IMR-90 (cell line): ENCODE data around the gene VEGFA.

ENCODE experiments used
- BHLHE40 ChIP-seq: fragments of 150-350 bp; IDR thresholded peaks from 2 replicates; pipeline ENCODE4 v1.6.1; 2016; ENCODE audit warnings: mild to moderate bottlenecking, low read depth, low read length
- SMC3 ChIP-seq: fragments of 150-350 bp; IDR thresholded peaks from 2 replicates; pipeline ENCODE4 v1.6.1; 2016; ENCODE audit warnings: low read depth, mild to moderate bottlenecking, antibody characterized with exemption, low read length, moderate library complexity
- TF ChIP-seq, protein P1 (sequence below): conservative IDR thresholded peaks from 2 replicates; pipeline ENCODE4 v1.5.1; 2012; ENCODE audit warnings: mild to moderate bottlenecking, low read depth, low read length, improper control_type of control experiment

DNA sequence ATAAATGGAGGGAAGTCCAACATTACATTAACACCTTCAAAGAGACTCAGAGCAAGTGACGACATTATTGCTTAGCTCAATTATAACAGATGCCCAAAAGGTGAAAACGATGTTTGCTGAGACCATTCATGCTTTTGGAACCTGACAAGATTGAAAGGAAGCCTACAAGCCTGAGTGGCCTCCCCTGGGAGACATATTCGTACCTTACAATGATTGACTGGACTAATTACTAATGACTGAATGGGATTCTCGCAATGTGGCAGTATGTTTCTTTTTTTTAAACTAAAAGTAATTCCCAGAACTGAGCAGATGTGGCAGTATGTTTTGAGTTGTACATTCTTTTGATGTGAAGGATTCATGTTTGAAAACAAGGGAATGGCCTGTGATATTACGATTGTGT, 49.9 kb downstream of the VEGFA start:
- TF ChIP-seq, protein P1, sequence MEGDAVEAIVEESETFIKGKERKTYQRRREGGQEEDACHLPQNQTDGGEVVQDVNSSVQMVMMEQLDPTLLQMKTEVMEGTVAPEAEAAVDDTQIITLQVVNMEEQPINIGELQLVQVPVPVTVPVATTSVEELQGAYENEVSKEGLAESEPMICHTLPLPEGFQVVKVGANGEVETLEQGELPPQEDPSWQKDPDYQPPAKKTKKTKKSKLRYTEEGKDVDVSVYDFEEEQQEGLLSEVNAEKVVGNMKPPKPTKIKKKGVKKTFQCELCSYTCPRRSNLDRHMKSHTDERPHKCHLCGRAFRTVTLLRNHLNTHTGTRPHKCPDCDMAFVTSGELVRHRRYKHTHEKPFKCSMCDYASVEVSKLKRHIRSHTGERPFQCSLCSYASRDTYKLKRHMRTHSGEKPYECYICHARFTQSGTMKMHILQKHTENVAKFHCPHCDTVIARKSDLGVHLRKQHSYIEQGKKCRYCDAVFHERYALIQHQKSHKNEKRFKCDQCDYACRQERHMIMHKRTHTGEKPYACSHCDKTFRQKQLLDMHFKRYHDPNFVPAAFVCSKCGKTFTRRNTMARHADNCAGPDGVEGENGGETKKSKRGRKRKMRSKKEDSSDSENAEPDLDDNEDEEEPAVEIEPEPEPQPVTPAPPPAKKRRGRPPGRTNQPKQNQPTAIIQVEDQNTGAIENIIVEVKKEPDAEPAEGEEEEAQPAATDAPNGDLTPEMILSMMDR = no peak
- TF ChIP-seq SMC3 = no peak
- TF ChIP-seq BHLHE40 = no peak
